Measurements from ENCODE around the gene ANKS1A. TPM values are rescaled to one million over a fixed set of nuclear protein-coding genes. Genes with fewer than 3 reads are reported as not detected.

The ANKS1A gene
- total RNA-seq, 3 donors from 2014 or later: 30.0 to 62.4 (median 33.3) TPM

DNA sequence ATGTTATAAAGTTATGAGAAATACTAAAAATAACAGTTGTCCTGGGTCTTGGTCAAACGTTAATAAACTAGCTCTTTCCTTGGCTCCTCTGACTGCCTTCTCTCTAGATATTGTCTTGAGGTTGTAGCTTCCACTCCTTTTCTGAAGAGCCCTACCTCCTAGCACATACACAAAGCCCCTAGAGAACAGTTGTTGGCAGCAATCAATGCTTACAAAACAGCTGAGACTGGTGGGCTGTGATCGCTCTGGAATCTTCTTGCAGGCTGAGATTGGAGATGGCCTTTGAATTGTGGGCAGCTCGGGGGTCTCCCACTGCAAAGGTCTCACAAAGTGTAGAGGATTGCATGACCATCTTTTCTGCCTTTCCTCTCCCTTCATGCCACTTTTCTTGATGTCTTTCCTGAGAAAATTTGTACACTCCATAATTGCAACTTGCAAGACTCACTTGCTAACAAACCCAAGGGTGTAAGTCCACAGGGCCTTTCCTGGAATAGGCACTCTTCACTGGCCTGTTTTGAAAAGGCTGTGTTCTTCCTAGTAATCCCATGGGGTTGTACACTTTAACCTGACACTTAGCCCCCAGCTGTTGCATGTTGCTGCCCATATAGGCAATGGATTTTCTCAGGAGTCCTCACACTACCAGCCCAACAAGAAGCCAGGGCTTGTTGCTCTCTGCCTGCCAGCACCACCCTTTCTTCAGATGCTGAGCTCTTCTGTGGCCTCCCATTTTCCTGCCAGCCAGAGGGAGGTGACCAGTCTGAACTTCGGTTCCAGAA, 152.2 kb downstream of the ANKS1A start:
- Histone ChIP-seq H3K36me3 (ENCODE audit: low read depth) (no peaks in the 10 kb centered on the region), H3K9me3 (no peaks in the 10 kb centered on the region), H3K4me1 (ENCODE audit: low read depth) (peaks cover 35% of the 10 kb centered on the region), H3K4me3 (no peak overlapping the region)
- intact Hi-C loops (cut with DNase I, micrococcal nuclease): no loop called here
- ATAC-seq (no peak), DNase-seq (no peak)
- TF ChIP-seq, protein P1, sequence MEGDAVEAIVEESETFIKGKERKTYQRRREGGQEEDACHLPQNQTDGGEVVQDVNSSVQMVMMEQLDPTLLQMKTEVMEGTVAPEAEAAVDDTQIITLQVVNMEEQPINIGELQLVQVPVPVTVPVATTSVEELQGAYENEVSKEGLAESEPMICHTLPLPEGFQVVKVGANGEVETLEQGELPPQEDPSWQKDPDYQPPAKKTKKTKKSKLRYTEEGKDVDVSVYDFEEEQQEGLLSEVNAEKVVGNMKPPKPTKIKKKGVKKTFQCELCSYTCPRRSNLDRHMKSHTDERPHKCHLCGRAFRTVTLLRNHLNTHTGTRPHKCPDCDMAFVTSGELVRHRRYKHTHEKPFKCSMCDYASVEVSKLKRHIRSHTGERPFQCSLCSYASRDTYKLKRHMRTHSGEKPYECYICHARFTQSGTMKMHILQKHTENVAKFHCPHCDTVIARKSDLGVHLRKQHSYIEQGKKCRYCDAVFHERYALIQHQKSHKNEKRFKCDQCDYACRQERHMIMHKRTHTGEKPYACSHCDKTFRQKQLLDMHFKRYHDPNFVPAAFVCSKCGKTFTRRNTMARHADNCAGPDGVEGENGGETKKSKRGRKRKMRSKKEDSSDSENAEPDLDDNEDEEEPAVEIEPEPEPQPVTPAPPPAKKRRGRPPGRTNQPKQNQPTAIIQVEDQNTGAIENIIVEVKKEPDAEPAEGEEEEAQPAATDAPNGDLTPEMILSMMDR (IDR thresholded peaks at IDR 0.05): no peak

DNA sequence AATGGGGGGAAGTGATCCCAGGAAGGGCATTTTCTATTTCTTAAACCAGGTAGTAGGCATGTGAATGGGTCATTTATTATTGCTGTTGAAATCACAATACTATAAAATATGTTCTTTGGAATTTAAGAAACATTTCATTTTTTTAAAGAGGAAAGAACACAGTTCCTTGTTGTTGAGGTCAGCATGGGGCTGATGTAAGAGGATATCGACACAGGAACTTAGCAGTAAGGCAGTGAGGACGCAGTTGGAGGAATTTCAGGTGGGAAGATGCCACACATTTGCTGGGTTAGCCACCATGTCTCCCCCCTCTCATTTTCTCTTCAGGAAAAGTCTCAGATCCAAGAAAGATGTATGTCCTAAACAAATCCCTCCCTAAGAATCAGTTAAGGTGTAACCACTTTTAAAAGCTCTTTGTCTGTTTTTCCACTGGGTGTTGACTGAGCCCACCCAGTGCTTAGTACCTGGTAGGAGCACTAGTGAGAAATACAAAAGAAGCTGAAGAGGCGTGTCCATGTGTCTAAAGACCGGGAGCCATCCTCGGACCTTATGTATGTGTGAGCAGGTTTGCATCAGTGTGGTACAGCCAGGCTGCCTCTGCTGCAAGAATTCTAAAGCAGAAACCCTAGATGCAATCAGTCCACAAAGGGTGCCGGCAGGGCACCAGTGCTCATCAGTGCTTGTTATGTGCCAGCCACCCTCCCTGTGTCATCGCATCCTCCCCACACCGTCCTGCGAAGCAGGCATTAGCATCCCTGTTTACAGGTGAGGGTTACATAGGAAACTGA, 153.2 kb downstream of the ANKS1A start:
- intact Hi-C loops (cut with DNase I, micrococcal nuclease): no loop called here
- no peaks in the 10 kb centered on the region for H3K36me3 ChIP-seq (ENCODE audit: low read depth)
- TF ChIP-seq, protein P1 (IDR thresholded peaks at IDR 0.05): no peak
- no peak overlapping the region for H3K4me3 ChIP-seq
- H3K4me1 ChIP-seq (ENCODE audit: low read depth): peaks cover 44% of the 10 kb centered on the region
- ATAC-seq (no peak), DNase-seq (no peak)
- H3K9me3 ChIP-seq: no peaks in the 10 kb centered on the region

DNA sequence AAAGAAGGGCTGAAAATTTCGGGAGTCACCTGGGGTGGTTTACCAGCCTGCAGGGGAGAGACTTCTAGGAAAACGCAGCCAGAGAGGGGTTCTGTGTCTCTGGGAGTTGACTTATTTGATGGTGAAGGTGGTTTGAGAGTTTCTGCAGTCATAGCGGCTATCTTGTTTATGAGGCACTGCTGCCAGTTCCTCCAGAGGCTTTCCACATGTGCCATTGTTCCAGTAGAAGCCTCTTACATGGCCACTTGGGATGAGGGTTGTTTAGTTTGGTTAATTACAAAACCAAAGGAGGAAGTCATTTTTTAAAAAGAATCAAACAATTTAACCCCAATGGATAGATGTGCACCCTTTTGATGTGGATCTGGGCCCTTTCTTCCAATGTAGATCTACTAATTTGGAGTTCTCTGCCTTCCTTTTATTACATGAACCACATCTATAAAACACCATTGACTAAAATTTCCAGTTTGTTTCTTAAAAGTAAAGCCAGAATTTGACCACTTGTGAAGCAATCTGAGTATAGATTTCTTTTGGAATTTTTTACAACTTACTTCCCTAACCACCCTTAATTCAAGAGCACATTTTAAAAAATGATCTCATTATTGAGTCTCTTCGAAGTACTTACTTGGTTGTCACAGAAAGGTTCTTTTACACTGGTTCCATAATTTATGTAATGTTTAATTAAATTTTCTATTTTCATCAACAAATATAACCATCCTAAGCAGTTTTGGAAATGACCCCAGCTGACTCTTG, 154.5 kb downstream of the ANKS1A start:
- intact Hi-C loops (cut with DNase I, micrococcal nuclease): no loop called here
- ATAC-seq: no peak
- no peak for DNase-seq
- Histone ChIP-seq H3K4me3 (no peak overlapping the region), H3K9me3 (no peaks in the 10 kb centered on the region), H3K4me1 (ENCODE audit: low read depth) (peaks cover 51% of the 10 kb centered on the region), H3K36me3 (ENCODE audit: low read depth) (no peaks in the 10 kb centered on the region)
- TF ChIP-seq, protein P1 (IDR thresholded peaks at IDR 0.05): no peak

DNA sequence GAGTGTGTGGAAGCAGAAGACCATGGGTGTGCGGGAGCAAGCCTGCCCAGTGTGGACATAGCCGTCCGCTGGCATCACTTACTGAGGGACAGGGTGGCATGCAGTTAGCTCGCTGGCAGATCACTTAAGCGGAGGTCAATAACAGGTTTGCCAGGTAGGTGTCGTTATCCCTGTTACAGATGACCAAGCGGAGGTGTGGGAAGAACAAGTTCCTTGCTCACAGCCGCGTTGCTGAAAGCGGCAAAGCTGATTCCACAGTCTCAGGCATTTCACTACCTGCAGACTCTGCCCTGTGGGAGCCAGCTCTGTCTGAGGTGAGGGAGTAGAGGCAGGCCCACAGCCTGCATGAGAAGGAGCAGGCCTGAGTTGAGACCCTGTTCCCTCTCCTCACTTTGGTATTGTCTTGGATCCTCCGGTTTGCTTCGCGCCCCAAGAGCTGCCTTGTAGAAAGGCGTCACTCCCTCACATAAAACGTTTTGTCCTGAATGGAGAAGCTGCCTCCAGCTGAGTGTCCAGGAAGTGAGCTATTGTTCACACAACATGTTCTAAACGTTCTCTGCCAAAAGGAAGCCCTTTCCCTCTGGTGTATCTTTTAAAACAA, 155.2 kb downstream of the ANKS1A start:
- no peak overlapping the region for H3K4me3 ChIP-seq
- no peaks in the 10 kb centered on the region for H3K36me3 ChIP-seq (ENCODE audit: low read depth)
- intact Hi-C loops (cut with DNase I, micrococcal nuclease): no loop called here
- H3K9me3 ChIP-seq: no peaks in the 10 kb centered on the region
- peak; percentile 74 for ATAC-seq
- H3K4me1 ChIP-seq (ENCODE audit: low read depth): peaks cover 51% of the 10 kb centered on the region
- TF ChIP-seq, protein P1 (IDR thresholded peaks at IDR 0.05): no peak
- DNase-seq: peak in 2 of 3 donors; percentile 50 to 66

DNA sequence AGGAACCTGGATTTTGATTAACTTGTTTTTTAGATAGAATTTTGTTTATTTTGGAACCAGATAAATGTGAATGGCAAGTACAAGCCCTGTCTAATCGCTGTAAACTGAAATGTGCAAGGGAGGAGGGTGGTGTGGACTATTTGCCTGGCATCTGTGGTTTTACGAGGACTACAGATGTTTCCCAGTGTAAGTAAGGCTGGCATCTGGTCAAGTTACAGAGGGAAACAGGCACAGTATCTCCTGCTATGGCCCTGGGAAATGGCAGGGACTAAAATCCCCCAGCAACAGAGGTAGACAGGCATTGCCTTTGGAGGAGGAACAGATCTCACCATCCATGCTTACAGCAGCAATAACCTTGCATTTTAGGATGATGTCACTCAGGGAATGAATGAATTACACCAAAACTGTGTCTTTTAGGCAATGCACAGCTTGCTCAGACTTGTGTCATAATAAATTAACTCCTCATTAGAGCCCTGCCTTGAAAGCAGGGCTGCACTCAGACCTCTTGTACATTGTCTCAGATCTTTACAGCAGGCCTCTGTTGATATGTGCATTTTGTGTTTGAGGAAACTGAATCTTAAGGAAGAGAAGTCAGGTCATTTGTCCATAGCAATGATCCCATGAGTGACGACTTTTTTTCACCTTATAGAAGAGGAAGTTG, 155.8 kb downstream of the ANKS1A start:
- Histone ChIP-seq H3K4me1 (ENCODE audit: low read depth) (peaks cover 51% of the 10 kb centered on the region), H3K9me3 (no peaks in the 10 kb centered on the region), H3K4me3 (no peak overlapping the region), H3K36me3 (ENCODE audit: low read depth) (no peaks in the 10 kb centered on the region)
- TF ChIP-seq, protein P1 (IDR thresholded peaks at IDR 0.05): no peak
- ATAC-seq (peak; percentile 74), DNase-seq (peak in 2 of 3 donors; percentile 30 to 62)
- intact Hi-C loops (cut with DNase I, micrococcal nuclease): no loop called here

Data from mucosa of descending colon (tissue), 3 donors.